A673 (cell line): Measurements from ENCODE around the gene BAHD1. TPM values are rescaled to one million over a fixed set of nuclear protein-coding genes. Genes with fewer than 3 reads are reported as not detected.
"Not testable (repeated sequence)": the region's sequence is repeated elsewhere in the genome, so short reads cannot be mapped to it uniquely, and the experiment has no call there.

Experiments used
- BruUV-seq: library from RNA; stranded (reverse); fragments of 400-500 nt; replicated peaks from 2 replicates; lab custom pipeline; 2021; lab: Mats Ljungman, UMichigan
- CTCF ChIA-PET: fragments of 300-600 bp; sonication (Branson Sonifier 250); formaldehyde crosslinking; loops from one replicate; lab custom pipeline; 2022; ENCODE audit warnings: antibody characterized with exemption; lab: Charles Lee
- POLR2A ChIA-PET: fragments of 300-600 bp; sonication (Branson Sonifier 250); formaldehyde crosslinking; loops from one replicate; lab custom pipeline; 2022; ENCODE audit warnings: antibody characterized with exemption; ENCODE audit not compliant: low non-redundant PET; lab: Charles Lee
- DNase-seq: peaks from one replicate; pipeline ENCODE4 v3.0.0-alpha.2; 2015; ENCODE audit warnings: low spot score
- H3K27ac ChIP-seq: fragments of 200-600 bp; sonication (generic); 2 replicates; pipeline ENCODE4 v1.5.1; 2016; ENCODE audit warnings: mixed run types, low read depth, mild to moderate bottlenecking, mixed read lengths, antibody characterized with exemption, low read length; ENCODE audit not compliant: poor library complexity, severe bottlenecking
- H3K27me3 ChIP-seq: fragments of 200-600 bp; sonication (generic); replicated peaks from 2 replicates; pipeline ENCODE4 v1.6.1; 2017; ENCODE audit warnings: mixed run types, low read depth, mild to moderate bottlenecking, mixed read lengths, antibody characterized with exemption, low read length; ENCODE audit not compliant: insufficient read depth, poor library complexity
- H3K36me3 ChIP-seq: fragments of 200-600 bp; sonication (generic); 2 replicates; pipeline ENCODE4 v1.6.1; 2016; ENCODE audit warnings: mixed run types, mild to moderate bottlenecking, mixed read lengths, antibody characterized with exemption, low read length; ENCODE audit not compliant: insufficient read depth, poor library complexity, severe bottlenecking
- H3K4me1 ChIP-seq: fragments of 200-600 bp; sonication (generic); 2 replicates; pipeline ENCODE4 v1.6.1; 2017; ENCODE audit warnings: mixed run types, mild to moderate bottlenecking, mixed read lengths, antibody characterized with exemption, low read length; ENCODE audit not compliant: insufficient read depth, poor library complexity, severe bottlenecking
- H3K4me3 ChIP-seq: fragments of 200-600 bp; sonication (generic); 2 replicates; pipeline ENCODE4 v1.5.1; 2016; ENCODE audit warnings: low read depth, mixed run types, mild to moderate bottlenecking, mixed read lengths, low read length; ENCODE audit not compliant: poor library complexity, severe bottlenecking
- H3K9me3 ChIP-seq: fragments of 200-600 bp; sonication (generic); 2 replicates; pipeline ENCODE4 v1.6.1; 2016; ENCODE audit warnings: mixed run types, low read depth, mild to moderate bottlenecking, mixed read lengths, antibody characterized with exemption, low read length; ENCODE audit not compliant: poor library complexity, severe bottlenecking
- CTCF ChIP-seq: fragments of 300-800, 200-600 bp; sonication (generic); conservative IDR thresholded peaks from 2 replicates; pipeline ENCODE4 v1.5.1; 2017; ENCODE audit warnings: low read depth, mild to moderate bottlenecking, antibody characterized with exemption, low read length, moderate library complexity, mixed read lengths
- EZH2 ChIP-seq: fragments of 200-600 bp; sonication (generic); IDR thresholded peaks from 2 replicates; pipeline ENCODE4 v1.6.1; 2017; ENCODE audit warnings: borderline replicate concordance, low read depth, mild to moderate bottlenecking, mixed read lengths, antibody characterized with exemption, low read length; ENCODE audit not compliant: poor library complexity, severe bottlenecking
- intact Hi-C: fragments of 100-400 bp; cut with micrococcal nuclease; formaldehyde crosslinking; loops from one replicate; pipeline ENCODE4 v1.10.0; 2022; ENCODE audit not compliant: unreplicated experiment
- total RNA-seq: library from RNA; stranded (reverse); gene quantifications from 2 replicates; pipeline ENCODE4 v1.2.3, GENCODE V29; 2021

The BAHD1 gene
- total RNA-seq, 1 experiment from 2014 or later = 33.5 TPM

- ChIA-PET CTCF (no interaction called here), POLR2A (no interaction called here)
- Histone ChIP-seq H3K27ac (no peak overlapping the region), H3K27me3 (no peaks in the 10 kb centered on the region), H3K4me1 (peaks cover 12% of the 10 kb centered on the region), H3K9me3 (no peaks in the 10 kb centered on the region), H3K4me3 (no peak overlapping the region), H3K36me3 (no peaks in the 10 kb centered on the region)
- intact Hi-C loops = no loop called here
- no peak for TF ChIP-seq CTCF
- TF ChIP-seq EZH2 = no peak
- BruUV-seq = no TSS peak
- no peak for DNase-seq
These were observed 10.9 kb downstream of the BAHD1 start for GRCh38 chr15:40451527-40452158.

- peaks cover 12% of the 10 kb centered on the region for H3K4me1 ChIP-seq
- no TSS peak for BruUV-seq
- no peak for DNase-seq
- H3K27ac ChIP-seq = no peak overlapping the region
- ChIA-PET POLR2A (no interaction called here), CTCF (no interaction called here)
- no peak for TF ChIP-seq CTCF
- TF ChIP-seq EZH2 = no peak
- intact Hi-C loops = no loop called here
- no peaks in the 10 kb centered on the region for H3K9me3 ChIP-seq
- H3K36me3 ChIP-seq = no peaks in the 10 kb centered on the region
- no peaks in the 10 kb centered on the region for H3K27me3 ChIP-seq
- H3K4me3 ChIP-seq = no peak overlapping the region
These were observed 11.7 kb downstream of the BAHD1 start for GRCh38 chr15:40452296-40453090.

GRCh38 chr15:40453941-40454340 is 13.2 kb downstream of the BAHD1 start:
- intact Hi-C loops, POLR2A ChIA-PET, H3K36me3 ChIP-seq, CTCF ChIA-PET, BruUV-seq, DNase-seq, H3K9me3 ChIP-seq, H3K4me3 ChIP-seq, H3K27ac ChIP-seq, H3K27me3 ChIP-seq: not testable (repeated sequence)
- peaks cover 12% of the 10 kb centered on the region for H3K4me1 ChIP-seq
